ENCODE measurements around the gene CLDN14. TPM values are rescaled to one million over a fixed set of nuclear protein-coding genes. Genes with fewer than 3 reads are reported as not detected.

Gene CLDN14
- total and polyA plus RNA-seq, 9 donors = 0.15 TPM; not detected in 8

DNA sequence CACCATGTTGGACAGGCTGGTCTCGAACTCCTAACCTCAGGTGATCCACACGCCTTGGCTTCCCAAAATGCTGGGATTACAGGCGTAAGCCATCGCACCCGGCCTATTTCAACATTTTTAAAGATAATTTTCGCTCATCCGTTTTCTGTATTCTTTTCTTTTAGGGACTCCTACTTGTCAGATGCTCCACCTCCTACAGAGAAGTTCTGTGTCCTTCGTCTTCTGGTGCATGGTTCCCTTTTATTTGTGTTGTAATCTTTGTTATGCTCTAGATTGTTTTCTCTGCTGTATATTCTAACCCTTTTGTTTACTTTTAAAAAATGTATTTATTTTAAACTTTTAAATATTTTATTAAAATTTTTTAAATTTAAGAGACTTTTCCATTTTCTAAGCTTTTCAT, 28.4 kb downstream of the CLDN14 start:
- WGBS, 3 donors = 82 to 90% (median 90%) methylated on average over 8 of the region's 8 CpGs
- peaks cover 6% of the 10 kb centered on the region for H3K4me1 ChIP-seq (ENCODE audit: insufficient read depth)
- no peaks in the 10 kb centered on the region for H3K36me3 ChIP-seq

DNA sequence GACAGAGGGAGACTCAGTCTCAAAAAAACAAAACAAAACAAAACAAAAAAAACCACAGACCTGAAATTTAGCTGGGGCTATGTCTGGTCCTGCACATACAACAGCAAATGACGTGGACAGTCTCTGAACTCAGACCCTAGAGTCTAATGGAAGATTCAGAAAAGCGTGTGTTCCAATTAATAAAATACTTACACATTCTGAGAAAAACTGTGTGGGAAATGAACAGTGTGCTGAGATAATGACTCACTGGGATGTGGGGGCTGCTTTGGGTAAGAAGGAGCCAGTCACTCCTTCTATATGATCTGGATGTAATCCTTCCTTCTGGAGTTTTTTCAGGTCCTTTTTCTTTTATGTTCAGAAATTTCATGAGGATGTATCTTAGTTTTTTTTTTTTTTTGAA, 29.4 kb downstream of the CLDN14 start:
- Histone ChIP-seq H3K36me3 (no peaks in the 10 kb centered on the region), H3K9me3 (no peaks in the 10 kb centered on the region), H3K4me3 (no peak overlapping the region), H3K4me1 (ENCODE audit: insufficient read depth) (peaks cover 6% of the 10 kb centered on the region), H3K27me3 (no peaks in the 10 kb centered on the region), H3K27ac (no peak overlapping the region)
- DNase-seq = no peak
- TF ChIP-seq, protein P1, sequence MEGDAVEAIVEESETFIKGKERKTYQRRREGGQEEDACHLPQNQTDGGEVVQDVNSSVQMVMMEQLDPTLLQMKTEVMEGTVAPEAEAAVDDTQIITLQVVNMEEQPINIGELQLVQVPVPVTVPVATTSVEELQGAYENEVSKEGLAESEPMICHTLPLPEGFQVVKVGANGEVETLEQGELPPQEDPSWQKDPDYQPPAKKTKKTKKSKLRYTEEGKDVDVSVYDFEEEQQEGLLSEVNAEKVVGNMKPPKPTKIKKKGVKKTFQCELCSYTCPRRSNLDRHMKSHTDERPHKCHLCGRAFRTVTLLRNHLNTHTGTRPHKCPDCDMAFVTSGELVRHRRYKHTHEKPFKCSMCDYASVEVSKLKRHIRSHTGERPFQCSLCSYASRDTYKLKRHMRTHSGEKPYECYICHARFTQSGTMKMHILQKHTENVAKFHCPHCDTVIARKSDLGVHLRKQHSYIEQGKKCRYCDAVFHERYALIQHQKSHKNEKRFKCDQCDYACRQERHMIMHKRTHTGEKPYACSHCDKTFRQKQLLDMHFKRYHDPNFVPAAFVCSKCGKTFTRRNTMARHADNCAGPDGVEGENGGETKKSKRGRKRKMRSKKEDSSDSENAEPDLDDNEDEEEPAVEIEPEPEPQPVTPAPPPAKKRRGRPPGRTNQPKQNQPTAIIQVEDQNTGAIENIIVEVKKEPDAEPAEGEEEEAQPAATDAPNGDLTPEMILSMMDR (IDR thresholded peaks at IDR 0.05) = no peak
- TF ChIP-seq EP300 (IDR thresholded peaks at IDR 0.05) = no peak
- no peak for TF ChIP-seq POLR2A (IDR thresholded peaks at IDR 0.05)
- intact Hi-C loops (cut with DNase I) = no loop called here
- 69 to 79% (median 77%) methylated on average over 2 of the region's 2 CpGs for WGBS, 3 donors

More for the DNA sequence above, 28.4 kb downstream of the CLDN14 start:
- intact Hi-C loops (cut with DNase I) = no loop called here
- DNase-seq = no peak
- Histone ChIP-seq H3K4me3 (no peak overlapping the region), H3K27me3 (no peaks in the 10 kb centered on the region), H3K9me3 (no peaks in the 10 kb centered on the region), H3K27ac (no peak overlapping the region)
- TF ChIP-seq EP300 (IDR thresholded peaks at IDR 0.05) (no peak), POLR2A (IDR thresholded peaks at IDR 0.05) (no peak)
- TF ChIP-seq, protein P1 (IDR thresholded peaks at IDR 0.05) = no peak

DNA sequence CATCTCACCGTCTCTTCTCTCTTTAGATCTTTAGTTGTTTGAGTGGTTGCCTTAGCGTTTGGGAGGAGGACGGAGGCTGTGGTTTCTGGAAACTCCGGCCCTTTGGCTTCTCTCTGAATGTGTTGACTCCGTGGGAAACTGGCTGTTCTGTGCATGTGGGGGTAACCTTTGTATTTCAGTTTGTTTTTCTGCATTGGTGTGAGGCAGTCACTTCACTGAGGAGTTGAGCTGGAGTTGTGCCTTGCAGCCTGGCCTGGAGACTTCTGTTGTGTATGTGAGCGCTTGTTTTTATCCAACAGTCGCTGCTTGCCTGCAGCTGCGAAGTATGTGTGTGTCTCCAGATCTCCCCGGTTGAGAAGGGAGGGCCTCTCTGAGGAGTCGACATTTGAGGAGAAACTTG, 33.6 kb downstream of the CLDN14 start:
- H3K4me1 ChIP-seq (ENCODE audit: insufficient read depth) = no peaks in the 10 kb centered on the region
- no peaks in the 10 kb centered on the region for H3K9me3 ChIP-seq
- TF ChIP-seq EP300 (IDR thresholded peaks at IDR 0.05) = no peak
- TF ChIP-seq, protein P1 (IDR thresholded peaks at IDR 0.05) = no peak
- TF ChIP-seq POLR2A (IDR thresholded peaks at IDR 0.05) = no peak
- no peaks in the 10 kb centered on the region for H3K27me3 ChIP-seq
- no peaks in the 10 kb centered on the region for H3K36me3 ChIP-seq
- DNase-seq = no peak
- H3K27ac ChIP-seq = no peak overlapping the region
- 29 to 34% (median 31%) methylated on average over 10 of the region's 10 CpGs for WGBS, 3 donors
- intact Hi-C loops (cut with DNase I) = no loop called here
- no peak overlapping the region for H3K4me3 ChIP-seq

DNA sequence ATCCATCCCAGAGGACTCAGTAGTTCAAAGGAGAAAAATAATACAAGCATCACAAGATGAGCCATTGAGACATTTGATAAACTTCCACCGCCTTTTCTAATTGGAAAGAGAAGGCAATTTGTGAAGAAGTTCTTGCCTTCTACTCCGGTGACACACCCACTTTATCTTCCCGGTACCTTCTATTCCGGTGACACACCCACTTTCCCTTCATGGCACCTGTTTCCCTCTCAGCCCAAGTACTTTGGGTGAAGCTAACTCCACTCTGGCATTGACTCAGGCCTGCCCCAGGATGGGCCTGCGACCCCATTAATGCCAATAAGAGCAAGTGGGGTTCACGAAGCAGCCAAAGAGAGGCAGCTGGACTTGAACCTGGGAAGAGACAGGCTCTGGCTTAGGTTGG, 38.2 kb downstream of the CLDN14 start:
- TF ChIP-seq EP300 (IDR thresholded peaks at IDR 0.05) (no peak), POLR2A (IDR thresholded peaks at IDR 0.05) (no peak)
- TF ChIP-seq, protein P1 (IDR thresholded peaks at IDR 0.05) = no peak
- peaks cover 3% of the 10 kb centered on the region for H3K4me1 ChIP-seq (ENCODE audit: insufficient read depth)
- DNase-seq = no peak
- no peaks in the 10 kb centered on the region for H3K36me3 ChIP-seq
- intact Hi-C loops (cut with DNase I) = no loop called here
- 92 to 97% (median 95%) methylated on average over 6 of the region's 6 CpGs for WGBS, 3 donors
- no peaks in the 10 kb centered on the region for H3K9me3 ChIP-seq
- H3K4me3 ChIP-seq = no peak overlapping the region
- no peaks in the 10 kb centered on the region for H3K27me3 ChIP-seq
- no peak overlapping the region for H3K27ac ChIP-seq
